Measurements from ENCODE around the gene THEM5.

The THEM5 gene

DNA sequence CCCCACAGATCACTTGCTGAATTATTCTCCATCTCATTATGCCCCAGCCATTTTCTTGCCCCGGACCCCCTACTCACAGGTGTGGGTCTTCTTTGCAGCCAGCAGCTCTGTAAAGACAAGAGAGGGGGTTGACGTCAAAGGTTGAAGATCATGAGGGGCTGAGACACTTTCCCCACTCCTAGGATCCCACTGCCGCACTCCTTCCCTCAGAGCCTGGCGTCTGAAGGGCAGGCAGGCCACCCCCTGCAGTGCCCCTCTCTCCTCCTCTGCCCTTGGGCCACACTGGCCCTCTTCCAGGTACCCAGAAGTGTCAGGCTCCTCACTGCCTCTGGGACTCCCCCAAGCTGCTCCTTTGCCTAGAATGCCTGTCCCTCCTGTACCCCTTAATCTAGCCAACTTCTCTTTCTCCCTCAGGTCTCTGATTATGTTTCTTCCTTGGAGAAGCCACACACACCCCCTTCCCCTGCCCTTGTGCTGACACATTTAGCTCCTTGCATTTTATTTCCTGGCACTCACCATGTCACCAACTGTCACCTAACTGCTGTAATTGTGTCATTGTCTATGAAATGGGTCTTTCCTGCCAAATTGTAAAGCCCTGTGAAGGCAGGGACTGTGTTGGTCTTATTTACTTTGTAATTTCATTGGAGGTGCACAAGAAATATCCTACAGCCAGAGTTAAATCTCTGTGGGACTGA, 24.0 kb downstream of the THEM5 start:
- no peak for DNase-seq (ENCODE audit: low read depth)
- no peak overlapping the region for H3K4me3 ChIP-seq (ENCODE audit: low read depth, low read length)
- TF ChIP-seq, protein P1, sequence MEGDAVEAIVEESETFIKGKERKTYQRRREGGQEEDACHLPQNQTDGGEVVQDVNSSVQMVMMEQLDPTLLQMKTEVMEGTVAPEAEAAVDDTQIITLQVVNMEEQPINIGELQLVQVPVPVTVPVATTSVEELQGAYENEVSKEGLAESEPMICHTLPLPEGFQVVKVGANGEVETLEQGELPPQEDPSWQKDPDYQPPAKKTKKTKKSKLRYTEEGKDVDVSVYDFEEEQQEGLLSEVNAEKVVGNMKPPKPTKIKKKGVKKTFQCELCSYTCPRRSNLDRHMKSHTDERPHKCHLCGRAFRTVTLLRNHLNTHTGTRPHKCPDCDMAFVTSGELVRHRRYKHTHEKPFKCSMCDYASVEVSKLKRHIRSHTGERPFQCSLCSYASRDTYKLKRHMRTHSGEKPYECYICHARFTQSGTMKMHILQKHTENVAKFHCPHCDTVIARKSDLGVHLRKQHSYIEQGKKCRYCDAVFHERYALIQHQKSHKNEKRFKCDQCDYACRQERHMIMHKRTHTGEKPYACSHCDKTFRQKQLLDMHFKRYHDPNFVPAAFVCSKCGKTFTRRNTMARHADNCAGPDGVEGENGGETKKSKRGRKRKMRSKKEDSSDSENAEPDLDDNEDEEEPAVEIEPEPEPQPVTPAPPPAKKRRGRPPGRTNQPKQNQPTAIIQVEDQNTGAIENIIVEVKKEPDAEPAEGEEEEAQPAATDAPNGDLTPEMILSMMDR (IDR thresholded peaks at IDR 0.05; ENCODE audit: insufficient read depth, low read depth, low read length, missing control alignments) = no peak

DNA sequence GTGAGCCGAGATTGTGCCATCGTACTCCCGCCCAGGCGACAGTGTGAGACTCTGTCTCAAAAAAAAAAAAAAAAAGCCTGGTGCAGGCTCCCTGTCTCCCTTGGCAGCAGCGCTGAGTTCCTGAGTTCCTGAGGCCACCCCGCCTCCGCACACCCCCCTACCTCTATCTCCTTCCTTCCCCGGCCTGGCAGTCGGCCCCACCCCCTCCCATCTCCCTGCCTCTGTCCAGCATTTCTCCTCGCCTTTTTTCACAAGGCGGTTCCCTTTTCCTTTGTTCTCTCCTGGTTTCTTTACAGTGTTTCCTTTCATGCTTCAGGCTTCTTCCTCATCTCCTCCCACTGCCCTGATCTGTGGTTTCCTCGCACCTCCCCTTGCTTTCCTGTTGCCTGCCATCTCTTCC, 24.6 kb downstream of the THEM5 start:
- no peak overlapping the region for H3K4me3 ChIP-seq (ENCODE audit: low read depth, low read length)
- TF ChIP-seq, protein P1 (IDR thresholded peaks at IDR 0.05; ENCODE audit: insufficient read depth, low read depth, low read length, missing control alignments) = no peak
- DNase-seq (ENCODE audit: low read depth) = no peak

DNA sequence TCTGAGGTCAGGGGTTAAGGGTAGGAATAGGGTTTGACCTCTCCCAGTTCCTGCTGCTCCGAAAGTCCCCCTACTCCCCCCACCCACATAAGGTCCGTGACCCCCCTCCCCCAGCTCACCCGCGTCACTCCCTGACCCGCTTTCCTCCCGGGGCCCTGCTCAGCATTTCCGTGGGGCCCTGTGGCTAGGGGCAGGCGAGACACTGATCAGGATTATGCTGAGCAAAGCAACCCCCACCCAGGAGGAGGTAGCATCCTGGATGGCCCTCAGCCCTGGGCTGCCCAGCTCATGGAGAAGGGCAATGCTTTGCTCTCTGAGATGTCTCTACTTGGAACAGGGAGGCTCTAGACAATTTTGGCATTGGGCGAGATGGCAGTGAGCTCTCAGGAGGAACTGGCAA, 25.7 kb downstream of the THEM5 start:
- no peak overlapping the region for H3K4me3 ChIP-seq (ENCODE audit: low read depth, low read length)
- no peak for DNase-seq (ENCODE audit: low read depth)
- TF ChIP-seq, protein P1 (IDR thresholded peaks at IDR 0.05; ENCODE audit: insufficient read depth, low read depth, low read length, missing control alignments) = no peak

DNA sequence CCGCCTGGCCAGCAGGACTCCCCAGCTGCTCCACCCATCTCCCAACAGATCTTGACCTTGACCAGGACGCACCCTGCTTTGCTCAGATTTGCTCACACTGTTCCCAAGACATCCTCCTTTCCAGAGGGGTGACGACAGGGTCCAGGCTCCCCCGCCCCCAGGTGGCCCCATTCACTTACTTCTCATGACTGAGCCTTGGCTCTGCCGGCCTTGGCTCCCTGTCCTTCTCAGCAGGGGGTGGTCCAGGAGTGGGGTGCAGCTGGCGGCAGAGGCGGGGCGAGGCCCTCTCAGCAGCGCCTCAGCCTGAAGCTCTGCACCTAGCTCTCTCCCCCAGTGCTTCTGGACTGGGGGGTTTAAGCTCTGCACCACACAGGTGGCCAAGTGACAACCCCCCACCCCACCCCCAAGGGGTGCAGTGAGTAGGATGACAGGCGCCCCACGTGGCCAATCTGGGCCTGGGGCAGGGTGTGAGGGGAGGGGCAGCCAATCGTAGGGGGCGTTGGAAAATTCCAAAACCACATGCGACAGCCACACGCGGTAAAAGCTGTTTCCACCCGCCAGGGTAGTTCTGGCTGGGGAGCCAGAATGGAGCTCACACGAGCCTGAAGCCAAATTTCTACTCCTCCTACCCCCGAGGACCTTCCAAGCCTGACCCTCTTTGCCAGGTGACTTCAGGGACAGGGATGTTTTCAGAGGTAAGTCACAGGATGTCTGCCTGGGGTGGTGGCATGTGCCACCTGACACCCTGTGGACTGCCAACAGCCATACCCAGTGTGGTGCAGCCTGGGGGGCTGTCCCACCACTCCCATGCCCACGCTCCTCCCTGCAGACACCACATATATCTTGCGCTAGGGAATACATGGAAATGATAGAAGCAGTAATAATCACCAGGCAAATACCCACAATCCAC, 27.5 kb downstream of the THEM5 start:
- TF ChIP-seq, protein P1 (IDR thresholded peaks at IDR 0.05; ENCODE audit: insufficient read depth, low read depth, low read length, missing control alignments) = no peak

DNA sequence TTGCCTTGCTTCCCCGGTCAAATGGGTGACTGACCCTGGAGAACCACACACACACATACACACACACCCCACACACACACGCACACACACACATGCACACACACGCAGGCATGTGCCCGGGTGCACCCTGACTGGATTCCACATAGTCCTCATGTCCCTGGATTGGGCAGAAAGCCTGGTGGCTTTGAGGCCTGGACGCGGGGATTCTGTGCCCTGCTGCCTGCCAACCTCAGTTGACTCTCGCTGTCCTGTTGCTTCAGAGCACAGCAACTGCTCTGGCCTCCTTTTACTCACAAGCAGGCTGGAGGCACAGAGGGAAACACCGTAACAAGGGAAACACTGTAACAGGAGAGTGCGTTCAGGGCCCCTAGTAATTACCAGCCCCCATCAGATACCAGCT, 28.3 kb downstream of the THEM5 start:
- no peak for DNase-seq (ENCODE audit: low read depth)
- TF ChIP-seq, protein P1 (IDR thresholded peaks at IDR 0.05; ENCODE audit: insufficient read depth, low read depth, low read length, missing control alignments) = no peak
- no peak overlapping the region for H3K4me3 ChIP-seq (ENCODE audit: low read depth, low read length)

More for the DNA sequence above, 27.5 kb downstream of the THEM5 start:
- H3K4me3 ChIP-seq (ENCODE audit: low read depth, low read length) = no peak overlapping the region
- DNase-seq (ENCODE audit: low read depth) = no peak

DNA sequence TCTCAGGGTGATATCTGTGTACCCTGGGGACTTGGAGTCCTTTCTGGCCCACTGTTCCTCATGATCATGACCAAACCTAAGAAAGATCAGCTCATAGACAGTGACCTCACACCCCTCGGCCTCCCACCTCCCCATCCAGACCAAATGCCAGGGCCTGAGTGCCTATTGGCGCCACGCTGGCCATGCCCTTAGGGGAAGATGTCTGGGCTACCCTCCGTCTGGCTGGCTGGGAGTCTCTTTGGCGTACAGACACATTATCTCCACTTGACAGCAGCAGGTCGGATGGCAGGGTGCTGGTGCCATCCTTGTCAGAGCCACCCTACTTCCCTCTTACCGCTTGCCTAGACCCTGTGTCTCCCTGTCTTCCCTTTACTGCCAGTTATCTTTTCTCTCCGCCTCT, 30.3 kb downstream of the THEM5 start:
- DNase-seq (ENCODE audit: low read depth) = no peak
- TF ChIP-seq, protein P1 (IDR thresholded peaks at IDR 0.05; ENCODE audit: insufficient read depth, low read depth, low read length, missing control alignments) = no peak
- no peak overlapping the region for H3K4me3 ChIP-seq (ENCODE audit: low read depth, low read length)
